Measurements from ENCODE around the gene FHL2. TPM values are rescaled to one million over a fixed set of nuclear protein-coding genes. Genes with fewer than 3 reads are reported as not detected.
A peak's percentile ranks its signal among the peaks of the same experiment; 100 is the strongest.

The FHL2 gene
- total and polyA plus RNA-seq, 2 of the 13 experiments (the other 11 are each of a cell fraction or from before 2014, with no cell fraction given) = 1.9 to 74.8 TPM

DNA sequence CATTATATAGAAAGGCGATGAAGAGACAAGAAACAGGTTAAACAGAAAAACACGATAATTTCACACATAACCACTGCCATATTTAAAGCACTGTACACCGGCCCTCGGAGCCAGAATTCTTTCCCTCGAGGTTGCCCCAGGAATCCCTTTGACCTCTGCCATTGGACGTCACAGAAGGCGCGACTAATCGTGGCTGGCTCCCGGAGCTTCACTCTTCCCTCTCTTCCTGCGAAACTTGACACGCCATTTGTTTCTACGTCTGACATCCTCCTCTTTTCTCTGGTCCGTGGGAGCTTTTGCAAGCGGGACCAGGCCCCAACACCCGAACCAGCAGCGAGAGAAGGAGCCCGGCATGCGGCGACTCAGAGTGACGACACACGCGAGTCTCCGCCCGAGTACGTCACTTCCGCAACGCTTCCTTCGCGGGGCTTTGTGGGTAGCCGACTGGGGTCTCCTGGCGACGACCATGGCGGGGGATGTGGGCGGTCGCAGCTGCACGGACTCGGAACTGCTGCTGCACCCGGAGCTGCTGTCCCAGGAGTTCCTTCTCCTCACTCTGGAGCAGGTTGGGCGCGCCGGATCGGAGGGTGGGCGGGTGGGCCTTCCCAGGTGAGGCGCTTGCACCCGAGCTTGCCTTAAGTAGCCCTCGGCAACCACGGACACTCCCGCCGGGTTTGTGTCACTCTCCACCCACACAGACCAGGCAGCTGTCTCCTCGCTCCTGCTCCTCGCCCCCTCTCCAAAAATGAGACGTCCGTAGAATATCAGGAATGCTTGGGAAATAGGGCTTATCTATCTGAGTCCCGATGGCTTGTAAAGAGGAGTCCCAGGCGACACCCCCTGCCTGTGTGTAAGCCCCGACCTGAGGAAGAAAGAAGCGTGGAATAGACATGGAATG is 61.5 kb downstream of the FHL2 start, which contains the start of gene C2orf49 (continued):
- TF ChIP-seq, protein P1, sequence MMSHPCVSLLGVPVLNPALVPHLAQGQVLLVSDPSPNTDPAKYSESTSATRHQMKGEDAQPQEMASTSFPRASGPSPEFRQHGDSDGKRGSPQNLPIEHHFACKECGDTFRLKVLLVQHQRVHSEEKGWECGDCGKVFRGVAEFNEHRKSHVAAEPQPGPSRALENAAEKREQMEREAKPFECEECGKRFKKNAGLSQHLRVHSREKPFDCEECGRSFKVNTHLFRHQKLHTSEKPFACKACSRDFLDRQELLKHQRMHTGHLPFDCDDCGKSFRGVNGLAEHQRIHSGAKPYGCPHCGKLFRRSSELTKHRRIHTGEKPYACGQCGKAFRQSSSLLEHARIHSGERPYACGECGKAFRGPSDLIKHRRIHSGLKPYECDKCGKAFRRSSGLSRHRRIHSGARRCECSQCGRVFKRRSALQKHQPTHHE (CRISPR knock-in tag; IDR thresholded peaks at IDR 0.05; ENCODE audit: borderline replicate concordance) = 0 out of 2 replicates have a peak, but pooled peaks have one; percentile 34
- TF ChIP-seq NR1H2 (CRISPR knock-in tag; IDR thresholded peaks at IDR 0.05; ENCODE audit: borderline replicate concordance, low read depth) (no peak), HDAC6 (IDR thresholded peaks at IDR 0.05; ENCODE audit: low read depth, low read length) (no peak), PHF21A (CRISPR knock-in tag; IDR thresholded peaks at IDR 0.05) (peak; percentile 48; the same call in 1 of the 2 replicates), HMG20A (CRISPR knock-in tag; IDR thresholded peaks at IDR 0.05; ENCODE audit: borderline replicate concordance) (no peak; the same call in 1 of the 2 replicates), SNRNP70 (IDR thresholded peaks at IDR 0.05; ENCODE audit: low read depth, low read length) (no peak), POGZ (CRISPR knock-in tag; IDR thresholded peaks at IDR 0.05) (peak; percentile 96), NFIB (CRISPR knock-in tag; IDR thresholded peaks at IDR 0.05; ENCODE audit: borderline replicate concordance) (no peak), PCBP2 (optimal IDR thresholded peaks at IDR 0.05; ENCODE audit: low read depth, low read length, poor library complexity, severe bottlenecking) (no peak), ZNF660 (CRISPR knock-in tag; IDR thresholded peaks at IDR 0.05; ENCODE audit: borderline replicate concordance, low read depth) (no peak), MLXIP (CRISPR knock-in tag; IDR thresholded peaks at IDR 0.05; ENCODE audit: borderline replicate concordance) (no peak), KDM4B (CRISPR knock-in tag; IDR thresholded peaks at IDR 0.05) (peak; percentile 21; the same call in 1 of the 2 replicates), NFE2L2 (IDR thresholded peaks at IDR 0.05; ENCODE audit: low read length) (no peak), MTF1 (CRISPR knock-in tag; IDR thresholded peaks at IDR 0.05) (no peak), NFKBIZ (CRISPR knock-in tag; IDR thresholded peaks at IDR 0.05) (no peak), ZNF501 (CRISPR knock-in tag; IDR thresholded peaks at IDR 0.05) (peak; percentile 95)
- TF ChIP-seq, protein P2, sequence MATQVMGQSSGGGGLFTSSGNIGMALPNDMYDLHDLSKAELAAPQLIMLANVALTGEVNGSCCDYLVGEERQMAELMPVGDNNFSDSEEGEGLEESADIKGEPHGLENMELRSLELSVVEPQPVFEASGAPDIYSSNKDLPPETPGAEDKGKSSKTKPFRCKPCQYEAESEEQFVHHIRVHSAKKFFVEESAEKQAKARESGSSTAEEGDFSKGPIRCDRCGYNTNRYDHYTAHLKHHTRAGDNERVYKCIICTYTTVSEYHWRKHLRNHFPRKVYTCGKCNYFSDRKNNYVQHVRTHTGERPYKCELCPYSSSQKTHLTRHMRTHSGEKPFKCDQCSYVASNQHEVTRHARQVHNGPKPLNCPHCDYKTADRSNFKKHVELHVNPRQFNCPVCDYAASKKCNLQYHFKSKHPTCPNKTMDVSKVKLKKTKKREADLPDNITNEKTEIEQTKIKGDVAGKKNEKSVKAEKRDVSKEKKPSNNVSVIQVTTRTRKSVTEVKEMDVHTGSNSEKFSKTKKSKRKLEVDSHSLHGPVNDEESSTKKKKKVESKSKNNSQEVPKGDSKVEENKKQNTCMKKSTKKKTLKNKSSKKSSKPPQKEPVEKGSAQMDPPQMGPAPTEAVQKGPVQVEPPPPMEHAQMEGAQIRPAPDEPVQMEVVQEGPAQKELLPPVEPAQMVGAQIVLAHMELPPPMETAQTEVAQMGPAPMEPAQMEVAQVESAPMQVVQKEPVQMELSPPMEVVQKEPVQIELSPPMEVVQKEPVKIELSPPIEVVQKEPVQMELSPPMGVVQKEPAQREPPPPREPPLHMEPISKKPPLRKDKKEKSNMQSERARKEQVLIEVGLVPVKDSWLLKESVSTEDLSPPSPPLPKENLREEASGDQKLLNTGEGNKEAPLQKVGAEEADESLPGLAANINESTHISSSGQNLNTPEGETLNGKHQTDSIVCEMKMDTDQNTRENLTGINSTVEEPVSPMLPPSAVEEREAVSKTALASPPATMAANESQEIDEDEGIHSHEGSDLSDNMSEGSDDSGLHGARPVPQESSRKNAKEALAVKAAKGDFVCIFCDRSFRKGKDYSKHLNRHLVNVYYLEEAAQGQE (IDR thresholded peaks at IDR 0.05; ENCODE audit: borderline replicate concordance in 1 of 2, low read depth in 1 of 2, low read length in 2 of 2) = no peak
- TF ChIP-seq, protein P3, sequence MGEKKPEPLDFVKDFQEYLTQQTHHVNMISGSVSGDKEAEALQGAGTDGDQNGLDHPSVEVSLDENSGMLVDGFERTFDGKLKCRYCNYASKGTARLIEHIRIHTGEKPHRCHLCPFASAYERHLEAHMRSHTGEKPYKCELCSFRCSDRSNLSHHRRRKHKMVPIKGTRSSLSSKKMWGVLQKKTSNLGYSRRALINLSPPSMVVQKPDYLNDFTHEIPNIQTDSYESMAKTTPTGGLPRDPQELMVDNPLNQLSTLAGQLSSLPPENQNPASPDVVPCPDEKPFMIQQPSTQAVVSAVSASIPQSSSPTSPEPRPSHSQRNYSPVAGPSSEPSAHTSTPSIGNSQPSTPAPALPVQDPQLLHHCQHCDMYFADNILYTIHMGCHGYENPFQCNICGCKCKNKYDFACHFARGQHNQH (CRISPR knock-in tag; IDR thresholded peaks at IDR 0.05) = peak; percentile 67
- TF ChIP-seq, protein P4, sequence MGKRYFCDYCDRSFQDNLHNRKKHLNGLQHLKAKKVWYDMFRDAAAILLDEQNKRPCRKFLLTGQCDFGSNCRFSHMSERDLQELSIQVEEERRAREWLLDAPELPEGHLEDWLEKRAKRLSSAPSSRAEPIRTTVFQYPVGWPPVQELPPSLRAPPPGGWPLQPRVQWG (CRISPR knock-in tag; IDR thresholded peaks at IDR 0.05; ENCODE audit: borderline replicate concordance, low read depth) = no peak

Measured in HepG2 (cell line).